HepG2 (cell line): ENCODE data around the gene ZNF138.
"Not testable (repeated sequence)": the region's sequence is repeated elsewhere in the genome, so short reads cannot be mapped to it uniquely, and the experiment has no call there.

Experiments
- BHLHE40 ChIP-seq: IDR thresholded peaks from 2 replicates; pipeline ENCODE4 v1.6.1; 2011; ENCODE audit warnings: low read length, improper control_type of control experiment
- SMARCC2 ChIP-seq: fragments of 450-650 bp; IDR thresholded peaks from 2 replicates; pipeline ENCODE4 v1.6.1; 2017; ENCODE audit warnings: antibody characterized with exemption, mild to moderate bottlenecking
- YY1 ChIP-seq: IDR thresholded peaks from 2 replicates; pipeline ENCODE4 v1.6.1; 2011; ENCODE audit warnings: low read length, low read depth, moderate library complexity, mild to moderate bottlenecking; ENCODE audit not compliant: insufficient read depth, insufficient replicate concordance
- ZMYM4 ChIP-seq: sonication (generic); formaldehyde crosslinking; IDR thresholded peaks from 2 replicates; pipeline ENCODE4 v1.8.1; 2023; ENCODE audit warnings: mild to moderate bottlenecking, missing genetic modification reagents
- ZNF746 ChIP-seq: sonication (generic); formaldehyde crosslinking; IDR thresholded peaks from 2 replicates; pipeline ENCODE4 v1.8.0; 2022; ENCODE audit warnings: mild to moderate bottlenecking, missing genetic modification reagents
- TF ChIP-seq, protein P1 (sequence below): sonication (generic); formaldehyde crosslinking; conservative IDR thresholded peaks from 2 replicates; pipeline ENCODE4 v1.8.1; 2023; ENCODE audit warnings: missing genetic modification reagents

GRCh38 chr7:64799169-64799568 lies 4.9 kb downstream of the ZNF138 start:
- TF ChIP-seq BHLHE40; SMARCC2; ZNF746 (CRISPR knock-in tag); YY1; ZMYM4: not testable (repeated sequence)
- TF ChIP-seq, protein P1, sequence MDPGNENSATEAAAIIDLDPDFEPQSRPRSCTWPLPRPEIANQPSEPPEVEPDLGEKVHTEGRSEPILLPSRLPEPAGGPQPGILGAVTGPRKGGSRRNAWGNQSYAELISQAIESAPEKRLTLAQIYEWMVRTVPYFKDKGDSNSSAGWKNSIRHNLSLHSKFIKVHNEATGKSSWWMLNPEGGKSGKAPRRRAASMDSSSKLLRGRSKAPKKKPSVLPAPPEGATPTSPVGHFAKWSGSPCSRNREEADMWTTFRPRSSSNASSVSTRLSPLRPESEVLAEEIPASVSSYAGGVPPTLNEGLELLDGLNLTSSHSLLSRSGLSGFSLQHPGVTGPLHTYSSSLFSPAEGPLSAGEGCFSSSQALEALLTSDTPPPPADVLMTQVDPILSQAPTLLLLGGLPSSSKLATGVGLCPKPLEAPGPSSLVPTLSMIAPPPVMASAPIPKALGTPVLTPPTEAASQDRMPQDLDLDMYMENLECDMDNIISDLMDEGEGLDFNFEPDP (CRISPR knock-in tag) = not testable (repeated sequence)
